Measurements from ENCODE around the gene CKS2.

The CKS2 gene

GRCh38 chr9:89351584-89352300, 40.7 kb downstream of the CKS2 start:
- DNase-seq = no peak

GRCh38 chr9:89352451-89352850, 41.5 kb downstream of the CKS2 start:
- DNase-seq = no peak

GRCh38 chr9:89352874-89353649, 42.1 kb downstream of the CKS2 start:
- DNase-seq = no peak

- DNase-seq = no peak
These were observed 43.0 kb downstream of the CKS2 start for GRCh38 chr9:89353989-89354388.

GRCh38 chr9:89354471-89354870, 43.5 kb downstream of the CKS2 start:
- DNase-seq = no peak

GRCh38 chr9:89356782-89357181, 45.8 kb downstream of the CKS2 start:
- no peak for DNase-seq

- no peak for DNase-seq
These were observed 46.6 kb downstream of the CKS2 start for GRCh38 chr9:89357331-89358197.

GRCh38 chr9:89358376-89358916, 47.5 kb downstream of the CKS2 start:
- DNase-seq = no peak

- DNase-seq = peak; percentile 33
These were observed 48.0 kb downstream of the CKS2 start for GRCh38 chr9:89358985-89359384.

GRCh38 chr9:89359751-89360261, 48.8 kb downstream of the CKS2 start:
- peak; percentile 82 for DNase-seq

- DNase-seq = peak; percentile 36
These were observed 49.5 kb downstream of the CKS2 start for GRCh38 chr9:89360465-89360864.

- DNase-seq = no peak
These were observed 50.0 kb downstream of the CKS2 start for GRCh38 chr9:89361031-89361430.

- DNase-seq = no peak
These were observed 51.0 kb downstream of the CKS2 start for GRCh38 chr9:89361816-89362646.

GRCh38 chr9:89362647-89363310, 51.8 kb downstream of the CKS2 start:
- DNase-seq = no peak

GRCh38 chr9:89363311-89363670, 52.3 kb downstream of the CKS2 start:
- no peak for DNase-seq

GRCh38 chr9:89363921-89364665, 53.1 kb downstream of the CKS2 start:
- no peak for DNase-seq

GRCh38 chr9:89364666-89365531, 53.9 kb downstream of the CKS2 start:
- no peak for DNase-seq

GRCh38 chr9:89365532-89365912, 54.5 kb downstream of the CKS2 start:
- no peak for DNase-seq

Measured in NCI-H1105 (cell line).